GM12872 (cell line): ENCODE results near the gene GATC.

Experiments used
- TF ChIP-seq, protein P1 (sequence below): IDR thresholded peaks from 3 replicates; pipeline ENCODE4 v1.5.1; 2011; ENCODE audit warnings: low read depth, mild to moderate bottlenecking, low read length, moderate library complexity; ENCODE audit not compliant: insufficient read depth

Gene GATC

DNA sequence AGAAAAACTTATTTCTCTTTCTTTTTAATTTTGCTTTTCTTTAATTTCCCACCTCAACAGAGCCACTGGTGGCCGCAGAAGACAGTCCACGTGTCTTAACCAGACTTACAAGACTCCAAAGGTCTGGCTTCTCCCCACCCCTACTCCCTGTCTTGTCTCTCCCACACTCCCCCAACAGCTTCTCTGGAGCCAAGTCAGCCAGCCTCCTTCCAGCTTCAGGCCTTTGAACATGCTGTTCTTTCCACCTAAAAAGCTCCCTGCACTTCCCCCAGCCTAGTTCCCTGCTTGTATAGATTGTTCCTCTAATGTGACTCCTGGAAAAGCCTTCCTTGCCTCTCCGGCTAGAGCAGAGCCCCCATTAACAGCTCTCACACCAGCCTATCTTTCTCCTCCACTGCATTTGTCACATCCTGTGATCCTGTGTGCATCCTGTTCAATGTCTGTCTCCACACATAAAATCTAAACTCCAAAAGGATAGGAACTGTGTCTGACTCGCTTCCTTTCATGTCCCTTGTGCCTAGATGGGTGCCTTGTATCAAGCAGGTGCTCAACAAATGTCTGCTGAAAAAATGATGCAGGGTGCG, 41.9 kb downstream of the GATC start:
- TF ChIP-seq, protein P1, sequence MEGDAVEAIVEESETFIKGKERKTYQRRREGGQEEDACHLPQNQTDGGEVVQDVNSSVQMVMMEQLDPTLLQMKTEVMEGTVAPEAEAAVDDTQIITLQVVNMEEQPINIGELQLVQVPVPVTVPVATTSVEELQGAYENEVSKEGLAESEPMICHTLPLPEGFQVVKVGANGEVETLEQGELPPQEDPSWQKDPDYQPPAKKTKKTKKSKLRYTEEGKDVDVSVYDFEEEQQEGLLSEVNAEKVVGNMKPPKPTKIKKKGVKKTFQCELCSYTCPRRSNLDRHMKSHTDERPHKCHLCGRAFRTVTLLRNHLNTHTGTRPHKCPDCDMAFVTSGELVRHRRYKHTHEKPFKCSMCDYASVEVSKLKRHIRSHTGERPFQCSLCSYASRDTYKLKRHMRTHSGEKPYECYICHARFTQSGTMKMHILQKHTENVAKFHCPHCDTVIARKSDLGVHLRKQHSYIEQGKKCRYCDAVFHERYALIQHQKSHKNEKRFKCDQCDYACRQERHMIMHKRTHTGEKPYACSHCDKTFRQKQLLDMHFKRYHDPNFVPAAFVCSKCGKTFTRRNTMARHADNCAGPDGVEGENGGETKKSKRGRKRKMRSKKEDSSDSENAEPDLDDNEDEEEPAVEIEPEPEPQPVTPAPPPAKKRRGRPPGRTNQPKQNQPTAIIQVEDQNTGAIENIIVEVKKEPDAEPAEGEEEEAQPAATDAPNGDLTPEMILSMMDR, result no peak

DNA sequence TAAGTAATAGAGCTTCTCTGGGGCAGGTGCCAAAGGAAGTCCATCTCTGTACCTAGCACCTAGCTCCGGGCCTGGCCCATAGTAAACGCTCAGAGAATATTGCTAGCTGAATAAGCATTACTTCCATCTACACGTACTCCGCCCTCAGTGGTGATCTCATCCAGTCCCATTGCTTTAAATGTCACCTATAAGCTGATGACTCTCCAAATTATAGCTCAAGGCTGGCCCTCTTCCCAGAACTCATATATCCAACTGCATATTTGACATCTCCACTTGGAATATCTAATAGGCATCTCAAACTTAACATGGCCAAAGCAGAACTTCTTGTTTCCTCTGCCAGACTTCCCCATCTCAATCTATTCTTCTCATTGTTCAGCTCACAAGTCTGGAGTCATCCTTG, 42.8 kb downstream of the GATC start:
- TF ChIP-seq, protein P1, result no peak

DNA sequence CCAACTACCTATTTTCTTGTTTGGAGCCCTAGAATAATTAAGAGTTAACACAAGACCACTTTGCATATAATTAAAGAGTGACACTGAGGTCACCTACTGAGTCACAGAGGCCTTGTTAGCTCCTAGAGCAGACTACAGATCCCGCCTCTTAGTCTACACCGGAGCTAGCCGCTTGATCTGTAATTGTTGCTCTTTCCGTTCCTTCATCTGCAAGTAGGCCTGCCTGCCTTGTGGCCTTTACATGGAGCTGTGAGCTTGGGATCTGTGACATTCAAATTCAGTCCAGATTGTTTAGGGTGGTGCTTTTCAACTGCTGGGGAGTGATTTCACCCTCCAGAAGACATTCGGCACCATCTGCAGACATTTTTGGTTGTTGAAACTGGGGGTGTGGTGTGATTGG, 44.1 kb downstream of the GATC start:
- TF ChIP-seq, protein P1, result no peak

DNA sequence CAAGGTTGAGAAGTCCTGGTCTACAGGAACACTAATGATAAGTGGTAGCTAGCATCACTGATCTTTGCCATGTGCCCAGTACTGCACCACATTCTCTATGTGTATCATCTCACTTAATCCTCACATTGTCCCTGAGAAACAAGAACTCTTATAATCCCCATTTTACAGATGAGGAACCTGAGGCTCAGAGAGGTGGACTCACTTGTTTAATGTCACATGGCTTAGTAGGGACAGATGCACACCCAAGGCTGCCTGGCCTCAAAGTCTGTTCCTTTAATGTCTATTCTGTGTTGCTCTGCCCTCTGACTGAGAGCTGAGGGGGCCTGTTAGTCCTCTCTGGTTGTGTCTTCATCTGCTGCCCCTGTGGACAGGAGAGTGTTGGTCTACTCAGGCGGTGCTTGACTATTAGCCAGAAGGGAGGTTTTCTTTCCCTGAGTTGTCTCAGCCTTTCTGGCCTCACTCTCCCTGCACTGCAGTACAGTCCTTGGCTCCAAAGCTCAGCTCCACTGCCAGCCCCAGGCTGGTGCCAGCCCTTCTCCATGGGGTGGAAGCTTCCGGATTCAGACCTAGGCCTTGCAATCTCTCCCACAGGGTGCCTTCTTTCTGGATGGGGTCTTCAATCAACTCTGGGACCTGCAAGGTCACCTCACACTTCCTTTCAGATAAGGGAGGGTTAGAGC, 44.7 kb downstream of the GATC start:
- TF ChIP-seq, protein P1, result no peak

DNA sequence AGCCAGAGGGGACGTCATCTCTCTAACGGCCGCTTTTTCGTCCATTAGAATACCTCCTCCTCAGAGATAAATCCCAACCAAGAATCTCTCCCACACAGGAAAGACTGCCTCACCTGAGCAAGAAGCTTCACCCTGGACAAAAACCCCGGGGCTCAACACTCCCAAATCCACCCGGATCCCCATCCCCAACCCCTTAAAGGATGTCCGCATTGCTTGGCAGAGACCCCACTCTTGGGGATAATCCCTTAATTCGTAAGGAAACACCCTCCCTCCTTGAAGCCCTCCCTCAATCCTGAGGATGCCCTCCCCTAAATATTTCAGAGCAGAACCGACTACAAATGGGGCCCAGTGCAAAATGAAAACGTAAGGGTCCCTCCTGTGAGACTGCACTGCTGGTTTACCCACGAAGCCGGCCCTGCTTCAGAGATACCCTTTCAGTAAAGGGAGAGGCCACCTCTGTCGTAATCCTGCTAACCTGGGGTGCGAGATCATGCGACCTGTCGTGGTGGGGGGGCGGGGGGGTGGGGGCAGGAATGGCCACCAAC, 49.0 kb downstream of the GATC start:
- TF ChIP-seq, protein P1, result no peak

DNA sequence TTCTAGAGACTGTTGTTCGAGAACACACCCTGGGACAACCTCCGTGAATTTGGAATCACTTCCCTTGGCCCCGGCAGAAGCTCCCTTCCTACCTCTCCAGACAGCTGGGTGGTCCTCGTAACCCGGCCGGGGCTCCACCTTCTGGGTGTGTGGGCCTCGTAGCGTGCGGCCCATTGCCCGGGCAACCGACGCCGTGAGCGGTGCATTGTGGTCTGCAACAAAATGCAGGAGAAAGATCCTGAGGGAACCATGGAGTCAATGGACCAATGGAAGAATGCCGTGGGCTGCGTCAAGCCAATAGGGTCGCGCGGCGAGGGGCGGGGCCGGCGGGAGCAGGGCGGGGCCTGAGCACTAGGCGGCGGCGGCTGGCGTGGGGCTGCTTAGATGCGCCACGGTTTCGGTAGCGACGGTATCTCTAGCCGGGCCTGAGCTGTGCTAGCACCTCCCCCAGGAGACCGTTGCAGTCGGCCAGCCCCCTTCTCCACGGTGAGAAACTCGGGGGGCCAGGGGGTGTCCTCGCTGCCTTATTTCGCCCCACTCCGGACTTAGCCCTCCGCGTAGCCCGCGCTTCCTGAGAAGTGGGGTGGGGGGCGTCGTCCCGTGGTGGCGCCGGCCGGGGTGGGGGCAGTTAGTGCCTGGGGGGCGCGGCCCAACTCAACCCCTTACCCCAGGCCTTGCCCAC, 49.6 kb downstream of the GATC start, which contains the start of gene DYNLL1:
DYNLL1 (plus strand) TSS at position 383 of the 682 bp plus-strand sequence. CDS start 309 bp downstream, outside the sequence.
- TF ChIP-seq, protein P1, result no peak
